ENCODE results near the gene CRCP. TPM values are rescaled to one million over a fixed set of nuclear protein-coding genes. Genes with fewer than 3 reads are reported as not detected.
"Not testable (repeated sequence)": the region's sequence is repeated elsewhere in the genome, so short reads cannot be mapped to it uniquely, and the experiment has no call there.

CRCP gene
- total RNA-seq, 2 experiments from 2014 or later: 29.4 to 31.4 TPM

DNA sequence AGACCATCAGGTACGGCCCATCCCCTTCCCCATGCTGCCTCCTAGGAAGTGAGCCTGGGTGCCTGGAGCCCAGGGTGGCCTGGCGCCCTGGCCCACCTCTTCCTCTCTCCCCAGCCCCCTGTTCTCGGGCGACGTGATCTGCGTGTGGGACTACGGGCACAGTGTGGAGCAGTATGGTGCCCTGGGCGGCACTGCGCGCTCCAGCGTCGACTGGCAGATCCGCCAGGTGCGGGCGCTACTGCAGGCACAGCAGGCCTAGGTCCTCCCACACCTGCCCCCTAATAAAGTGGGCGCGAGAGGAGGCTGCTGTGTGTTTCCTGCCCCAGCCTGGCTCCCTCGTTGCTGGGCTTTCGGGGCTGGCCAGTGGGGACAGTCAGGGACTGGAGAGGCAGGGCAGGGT, 22.0 kb upstream of the CRCP start:
- POLR2A ChIA-PET: no interaction called here
- Mint-ChIP-seq H3K27ac (no peak overlapping the region), H3K4me3 (no peak overlapping the region), H3K36me3 (ENCODE audit: low read depth) (no peaks in the 10 kb centered on the region), H3K4me1 (no peaks in the 10 kb centered on the region), H3K9me3 (no peaks in the 10 kb centered on the region), H3K27me3 (no peaks in the 10 kb centered on the region)
- CTCF ChIA-PET: no interaction called here
- no peak for DNase-seq

DNA sequence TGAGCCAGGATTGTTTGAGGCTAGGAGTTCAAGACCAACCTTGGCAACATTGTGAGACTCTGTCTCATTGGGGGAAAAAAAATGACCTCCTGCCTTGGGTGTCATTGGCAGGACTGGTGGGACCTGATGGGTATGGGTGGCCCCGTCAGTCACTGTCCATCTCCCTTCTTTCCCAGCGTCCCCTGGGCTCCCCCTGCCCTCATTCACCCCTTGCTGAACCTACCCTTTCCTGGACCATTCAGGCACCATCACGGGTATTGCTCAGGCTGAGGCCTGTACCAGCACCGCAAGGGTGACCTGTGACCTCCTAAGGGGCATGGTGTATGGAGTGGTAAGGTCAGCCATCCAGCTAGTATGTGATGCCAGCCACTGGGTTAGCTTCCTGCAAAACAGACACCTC, 19.6 kb upstream of the CRCP start:
- Mint-ChIP-seq H3K27me3 (no peaks in the 10 kb centered on the region), H3K4me1 (peaks cover 6% of the 10 kb centered on the region), H3K36me3 (ENCODE audit: low read depth) (no peaks in the 10 kb centered on the region), H3K4me3 (no peak overlapping the region), H3K27ac (no peak overlapping the region), H3K9me3 (no peaks in the 10 kb centered on the region)
- no peak for DNase-seq
- POLR2A ChIA-PET: no interaction called here
- CTCF ChIA-PET: no interaction called here

GRCh38 chr7:66099232-66099550, 15.5 kb upstream of the CRCP start:
- DNase-seq: no peak
- Mint-ChIP-seq H3K36me3 (ENCODE audit: low read depth) (no peaks in the 10 kb centered on the region), H3K27ac (peak overlapping the region; percentile 90), H3K9me3 (no peaks in the 10 kb centered on the region), H3K4me1 (peaks cover 11% of the 10 kb centered on the region), H3K27me3 (no peaks in the 10 kb centered on the region), H3K4me3 (no peak overlapping the region)
- CTCF ChIA-PET: no interaction called here
- POLR2A ChIA-PET: no interaction called here

GRCh38 chr7:66099551-66100407, 14.9 kb upstream of the CRCP start:
- ChIA-PET POLR2A (no interaction called here), CTCF (no interaction called here)
- Mint-ChIP-seq H3K27ac (peak overlapping the region; percentile 90), H3K27me3 (no peaks in the 10 kb centered on the region), H3K9me3 (no peaks in the 10 kb centered on the region), H3K36me3 (ENCODE audit: low read depth) (no peaks in the 10 kb centered on the region), H3K4me3 (peak overlapping the region; percentile 80), H3K4me1 (peaks cover 11% of the 10 kb centered on the region)
- DNase-seq: peak; percentile 51

- H3K4me3 Mint-ChIP-seq: peak overlapping the region; percentile 80
- H3K9me3 Mint-ChIP-seq: no peaks in the 10 kb centered on the region
- no peaks in the 10 kb centered on the region for H3K36me3 Mint-ChIP-seq (ENCODE audit: low read depth)
- ChIA-PET CTCF (no interaction called here), POLR2A (no interaction called here)
- H3K27me3 Mint-ChIP-seq: no peaks in the 10 kb centered on the region
- peak overlapping the region; percentile 90 for H3K27ac Mint-ChIP-seq
- DNase-seq: no peak
- H3K4me1 Mint-ChIP-seq: peaks cover 11% of the 10 kb centered on the region
Observed at GRCh38 chr7:66100408-66101050, 14.1 kb upstream of the CRCP start.

DNA sequence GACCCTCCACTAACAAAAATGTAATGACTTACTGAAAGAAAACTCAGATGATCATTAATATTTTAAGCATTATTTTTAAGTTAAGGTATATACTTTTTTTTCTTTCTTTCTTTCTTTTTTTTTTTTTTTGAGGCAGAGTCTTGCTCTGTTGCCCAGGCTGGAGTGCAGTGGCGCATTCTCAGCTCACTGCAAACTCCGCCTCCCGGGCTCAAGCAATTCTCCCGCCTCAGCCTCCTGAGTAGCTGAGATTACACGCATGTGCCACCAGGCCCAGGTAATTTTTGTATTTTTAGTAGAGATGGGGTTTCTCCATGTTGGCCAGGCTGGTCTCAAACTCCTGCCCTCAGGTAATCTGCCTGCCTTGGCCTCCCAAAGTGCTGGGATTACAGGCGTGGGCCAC, 12.5 kb upstream of the CRCP start:
- DNase-seq; H3K27me3 Mint-ChIP-seq; H3K27ac Mint-ChIP-seq; H3K36me3 Mint-ChIP-seq (ENCODE audit: low read depth); H3K9me3 Mint-ChIP-seq; POLR2A ChIA-PET; H3K4me3 Mint-ChIP-seq: not testable (repeated sequence)
- peaks cover 11% of the 10 kb centered on the region for H3K4me1 Mint-ChIP-seq
- CTCF ChIA-PET: interaction anchor here (0.7 kb wide), 1 partner anchor 128 kb away, joined by 3 read pairs; no protein-coding TSS in a partner anchor

GRCh38 chr7:66103994-66104393, 10.7 kb upstream of the CRCP start:
- DNase-seq; H3K27me3 Mint-ChIP-seq; POLR2A ChIA-PET; H3K4me3 Mint-ChIP-seq; H3K9me3 Mint-ChIP-seq; H3K27ac Mint-ChIP-seq; H3K36me3 Mint-ChIP-seq (ENCODE audit: low read depth): not testable (repeated sequence)
- H3K4me1 Mint-ChIP-seq: peaks cover 11% of the 10 kb centered on the region
- CTCF ChIA-PET: interaction anchor here (0.5 kb wide), 1 partner anchor 874 kb away, joined by 4 read pairs; no protein-coding TSS in a partner anchor

GRCh38 chr7:66105263-66105748, 9.3 kb upstream of the CRCP start:
- peaks cover 2% of the 10 kb centered on the region for H3K4me1 Mint-ChIP-seq
- H3K27me3 Mint-ChIP-seq: no peaks in the 10 kb centered on the region
- ChIA-PET CTCF (interaction anchor here (0.6 kb wide), 1 partner anchor 52 kb away, joined by 3 read pairs; no protein-coding TSS in a partner anchor), POLR2A (no interaction called here)
- H3K9me3 Mint-ChIP-seq: no peaks in the 10 kb centered on the region
- no peak for DNase-seq
- H3K27ac Mint-ChIP-seq: no peak overlapping the region
- no peaks in the 10 kb centered on the region for H3K36me3 Mint-ChIP-seq (ENCODE audit: low read depth)
- no peak overlapping the region for H3K4me3 Mint-ChIP-seq

DNA sequence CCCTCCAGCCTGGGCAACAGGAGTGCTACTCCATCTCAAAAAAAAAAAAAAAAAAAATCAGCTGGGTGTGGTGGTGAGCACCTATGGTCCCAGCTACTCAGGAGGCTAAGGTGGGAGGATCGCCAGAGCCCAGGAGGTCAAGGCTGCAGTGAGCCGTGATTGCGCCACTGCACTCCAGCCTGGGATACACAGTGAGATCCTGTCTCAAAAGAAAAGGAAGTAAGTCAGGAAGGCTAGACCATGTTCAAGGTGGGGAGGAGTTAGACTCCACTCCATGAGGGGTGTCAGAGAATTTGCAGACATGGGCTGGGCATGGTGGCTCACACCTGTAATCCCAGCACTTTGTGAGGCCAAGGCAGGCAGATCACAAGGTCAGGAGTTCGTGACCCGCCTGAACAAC, 6.2 kb upstream of the CRCP start:
- H3K36me3 Mint-ChIP-seq (ENCODE audit: low read depth); H3K27ac Mint-ChIP-seq; H3K4me3 Mint-ChIP-seq; H3K9me3 Mint-ChIP-seq; POLR2A ChIA-PET; H3K4me1 Mint-ChIP-seq; H3K27me3 Mint-ChIP-seq; DNase-seq: not testable (repeated sequence)
- CTCF ChIA-PET: interaction anchor here (1.3 kb wide), 1 partner anchor 11 kb away, joined by 4 read pairs; no protein-coding TSS in a partner anchor

- Mint-ChIP-seq H3K36me3 (ENCODE audit: low read depth) (peaks cover 8% of the 10 kb centered on the region), H3K4me1 (peaks cover 14% of the 10 kb centered on the region), H3K27me3 (no peaks in the 10 kb centered on the region), H3K27ac (no peak overlapping the region), H3K9me3 (no peaks in the 10 kb centered on the region), H3K4me3 (no peak overlapping the region)
- no peak for DNase-seq
- ChIA-PET CTCF (no interaction called here), POLR2A (no interaction called here)
Observed at GRCh38 chr7:66110856-66111255, 3.8 kb upstream of the CRCP start.

- peaks cover 40% of the 10 kb centered on the region for H3K4me1 Mint-ChIP-seq
- POLR2A ChIA-PET, DNase-seq, H3K9me3 Mint-ChIP-seq, CTCF ChIA-PET, H3K27me3 Mint-ChIP-seq, H3K27ac Mint-ChIP-seq: not testable (repeated sequence)
- peak overlapping the region; percentile 35 for H3K4me3 Mint-ChIP-seq
- H3K36me3 Mint-ChIP-seq (ENCODE audit: low read depth): peaks cover 24% of the 10 kb centered on the region
Observed at GRCh38 chr7:66116680-66117420, 2.2 kb downstream of the CRCP start.

- Mint-ChIP-seq H3K4me1 (peaks cover 42% of the 10 kb centered on the region), H3K4me3 (no peak overlapping the region), H3K9me3 (no peaks in the 10 kb centered on the region), H3K27ac (no peak overlapping the region), H3K36me3 (ENCODE audit: low read depth) (peaks cover 27% of the 10 kb centered on the region), H3K27me3 (no peaks in the 10 kb centered on the region)
- ChIA-PET CTCF (interaction anchor here (1.3 kb wide), 1 partner anchor 11 kb away, joined by 4 read pairs; no protein-coding TSS in a partner anchor), POLR2A (no interaction called here)
- no peak for DNase-seq
Observed at GRCh38 chr7:66118603-66119002, 4.0 kb downstream of the CRCP start.

- Mint-ChIP-seq H3K36me3 (ENCODE audit: low read depth) (peaks cover 27% of the 10 kb centered on the region), H3K4me1 (peaks cover 43% of the 10 kb centered on the region), H3K27me3 (no peaks in the 10 kb centered on the region), H3K27ac (no peak overlapping the region), H3K4me3 (no peak overlapping the region), H3K9me3 (no peaks in the 10 kb centered on the region)
- DNase-seq: no peak
- ChIA-PET POLR2A (no interaction called here), CTCF (interaction anchor here (1.3 kb wide), 1 partner anchor 12 kb away, joined by 4 read pairs; no protein-coding TSS in a partner anchor)
Observed at GRCh38 chr7:66119245-66119850, 4.7 kb downstream of the CRCP start.
